Measurements from ENCODE around the gene LRP5.

LRP5 gene

DNA sequence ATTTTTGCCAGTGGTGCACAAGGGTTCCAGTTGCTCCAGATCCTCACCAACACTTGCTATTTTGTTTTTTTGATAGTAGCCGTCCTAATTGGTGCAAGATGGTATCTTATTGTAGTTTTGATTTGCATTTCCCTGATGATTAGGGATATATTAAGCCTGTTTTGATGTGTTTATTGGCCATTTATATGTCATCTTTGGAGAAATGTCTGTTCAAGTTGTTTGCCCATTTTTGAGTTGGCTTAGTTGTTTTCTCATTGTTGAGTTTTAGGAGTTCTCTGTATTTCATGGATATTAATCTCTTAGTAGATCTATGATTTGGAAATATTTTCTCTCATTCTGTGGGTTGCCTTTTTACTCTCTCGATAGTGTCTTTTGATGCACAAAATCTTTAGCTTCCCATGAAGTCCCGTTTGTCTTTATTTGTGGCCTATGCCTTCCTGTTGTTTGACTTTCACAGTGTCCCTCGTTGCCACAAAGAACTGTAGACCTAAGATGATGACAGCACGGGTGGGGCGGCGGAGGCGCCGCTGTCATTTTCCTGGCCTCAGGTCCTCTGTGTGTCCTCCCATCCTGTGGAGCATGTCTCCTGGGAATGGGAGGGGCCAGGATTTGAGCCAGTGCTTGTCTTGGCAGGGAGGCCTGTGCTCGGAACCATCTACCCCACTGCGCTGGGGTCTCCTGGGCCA, 33.5 kb downstream of the LRP5 start:
- H3K27me3 ChIP-seq (replicated peaks; ENCODE audit: control insufficient read depth, insufficient read depth, low read length, poor library complexity, severe bottlenecking) = no peaks in the 10 kb centered on the region
- no peak for DNase-seq
- H3K27ac ChIP-seq (ENCODE audit: insufficient read depth, low read length, poor library complexity, severe bottlenecking) = no peak overlapping the region
- no peaks in the 10 kb centered on the region for H3K36me3 ChIP-seq (ENCODE audit: control insufficient read depth, insufficient read depth, low read length)
- H3K4me3 ChIP-seq (ENCODE audit: insufficient read depth, low read depth, low read length, poor library complexity, severe bottlenecking) = no peak overlapping the region
- no peaks in the 10 kb centered on the region for H3K9me3 ChIP-seq (ENCODE audit: control insufficient read depth, low read length)
- H3K4me1 ChIP-seq (ENCODE audit: control insufficient read depth, insufficient read depth, low read length, poor library complexity, severe bottlenecking) = no peaks in the 10 kb centered on the region

- H3K27ac ChIP-seq (ENCODE audit: insufficient read depth, low read length, poor library complexity, severe bottlenecking) = no peak overlapping the region
- H3K27me3 ChIP-seq (replicated peaks; ENCODE audit: control insufficient read depth, insufficient read depth, low read length, poor library complexity, severe bottlenecking) = no peaks in the 10 kb centered on the region
- no peaks in the 10 kb centered on the region for H3K4me1 ChIP-seq (ENCODE audit: control insufficient read depth, insufficient read depth, low read length, poor library complexity, severe bottlenecking)
Observed at GRCh38 chr11:68346462-68346790, 34.0 kb downstream of the LRP5 start.

DNA sequence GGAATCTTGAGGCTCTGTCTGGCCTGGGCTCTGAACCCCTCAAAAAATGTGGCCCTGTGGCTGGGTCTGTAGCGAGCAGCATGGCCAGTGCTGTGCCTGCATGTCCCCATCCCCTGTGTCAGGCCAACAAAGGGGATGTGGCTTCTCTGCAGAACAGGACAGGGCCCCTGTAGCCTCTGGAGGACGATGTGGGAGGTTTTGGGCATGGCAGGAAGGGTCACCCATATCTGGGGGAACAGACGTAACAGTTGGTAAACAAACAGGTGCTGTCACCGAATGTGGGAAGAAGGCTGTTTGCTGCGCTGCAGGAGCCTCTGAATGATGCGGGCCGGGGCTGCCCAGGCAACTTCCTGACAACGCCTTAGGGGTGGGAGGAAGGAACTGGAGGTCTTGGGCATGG, 35.0 kb downstream of the LRP5 start:
- H3K36me3 ChIP-seq (ENCODE audit: control insufficient read depth, insufficient read depth, low read length) = no peaks in the 10 kb centered on the region
- H3K27me3 ChIP-seq (replicated peaks; ENCODE audit: control insufficient read depth, insufficient read depth, low read length, poor library complexity, severe bottlenecking) = no peaks in the 10 kb centered on the region
- no peak overlapping the region for H3K4me3 ChIP-seq (ENCODE audit: insufficient read depth, low read depth, low read length, poor library complexity, severe bottlenecking)
- no peak for DNase-seq
- H3K9me3 ChIP-seq (ENCODE audit: control insufficient read depth, low read length) = no peaks in the 10 kb centered on the region
- no peak overlapping the region for H3K27ac ChIP-seq (ENCODE audit: insufficient read depth, low read length, poor library complexity, severe bottlenecking)
- no peaks in the 10 kb centered on the region for H3K4me1 ChIP-seq (ENCODE audit: control insufficient read depth, insufficient read depth, low read length, poor library complexity, severe bottlenecking)

More at GRCh38 chr11:68346462-68346790, 34.0 kb downstream of the LRP5 start:
- Histone ChIP-seq H3K36me3 (ENCODE audit: control insufficient read depth, insufficient read depth, low read length) (no peaks in the 10 kb centered on the region), H3K9me3 (ENCODE audit: control insufficient read depth, low read length) (no peaks in the 10 kb centered on the region), H3K4me3 (ENCODE audit: insufficient read depth, low read depth, low read length, poor library complexity, severe bottlenecking) (no peak overlapping the region)
- DNase-seq = no peak

- H3K4me3 ChIP-seq (ENCODE audit: insufficient read depth, low read depth, low read length, poor library complexity, severe bottlenecking) = no peak overlapping the region
- no peaks in the 10 kb centered on the region for H3K9me3 ChIP-seq (ENCODE audit: control insufficient read depth, low read length)
- H3K4me1 ChIP-seq (ENCODE audit: control insufficient read depth, insufficient read depth, low read length, poor library complexity, severe bottlenecking) = no peaks in the 10 kb centered on the region
- H3K36me3 ChIP-seq (ENCODE audit: control insufficient read depth, insufficient read depth, low read length) = no peaks in the 10 kb centered on the region
- DNase-seq = no peak
- H3K27me3 ChIP-seq (replicated peaks; ENCODE audit: control insufficient read depth, insufficient read depth, low read length, poor library complexity, severe bottlenecking) = no peaks in the 10 kb centered on the region
- H3K27ac ChIP-seq (ENCODE audit: insufficient read depth, low read length, poor library complexity, severe bottlenecking) = no peak overlapping the region
Observed at GRCh38 chr11:68347841-68348240, 35.5 kb downstream of the LRP5 start.

- no peak overlapping the region for H3K4me3 ChIP-seq (ENCODE audit: insufficient read depth, low read depth, low read length, poor library complexity, severe bottlenecking)
- no peak for DNase-seq
- H3K27me3 ChIP-seq (replicated peaks; ENCODE audit: control insufficient read depth, insufficient read depth, low read length, poor library complexity, severe bottlenecking) = no peaks in the 10 kb centered on the region
- H3K9me3 ChIP-seq (ENCODE audit: control insufficient read depth, low read length) = no peaks in the 10 kb centered on the region
- H3K4me1 ChIP-seq (ENCODE audit: control insufficient read depth, insufficient read depth, low read length, poor library complexity, severe bottlenecking) = no peaks in the 10 kb centered on the region
- H3K27ac ChIP-seq (ENCODE audit: insufficient read depth, low read length, poor library complexity, severe bottlenecking) = no peak overlapping the region
- no peaks in the 10 kb centered on the region for H3K36me3 ChIP-seq (ENCODE audit: control insufficient read depth, insufficient read depth, low read length)
Observed at GRCh38 chr11:68349461-68350249, 37.3 kb downstream of the LRP5 start.

DNA sequence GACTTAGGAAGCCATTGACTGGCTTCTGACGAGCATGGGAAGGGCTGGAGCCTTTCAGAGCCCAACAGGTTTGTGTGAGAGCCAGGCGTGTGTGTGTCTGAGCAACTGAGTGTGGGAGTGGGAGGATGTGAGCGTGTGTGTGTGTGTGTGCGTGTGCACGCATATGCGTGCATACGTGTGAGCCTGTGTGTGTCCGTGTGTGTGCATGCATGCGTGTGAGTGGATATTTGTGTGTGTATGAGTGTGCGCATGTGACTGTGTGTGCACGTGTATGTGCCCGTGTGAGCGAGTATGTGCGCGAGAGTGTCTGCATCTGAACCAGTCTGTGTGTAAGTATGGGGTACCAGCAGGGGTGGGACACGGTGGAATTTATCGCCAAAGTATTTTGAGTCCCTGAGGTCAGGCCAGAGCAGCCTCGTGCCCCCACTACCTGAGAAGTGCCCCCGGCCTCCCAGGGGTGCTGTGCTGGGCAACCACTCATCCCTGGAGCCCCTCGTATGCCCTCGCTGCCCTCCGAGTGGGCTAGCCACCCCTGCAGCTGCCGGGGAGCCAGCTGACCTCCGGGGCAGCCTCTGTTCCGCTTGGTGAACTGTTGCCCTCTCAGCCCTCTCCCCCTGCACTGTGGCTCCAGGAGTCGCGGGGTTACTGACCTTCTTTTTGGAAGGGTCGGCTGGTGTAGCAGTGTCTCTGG, 38.5 kb downstream of the LRP5 start:
- H3K27ac ChIP-seq (ENCODE audit: insufficient read depth, low read length, poor library complexity, severe bottlenecking) = no peak overlapping the region
- no peaks in the 10 kb centered on the region for H3K27me3 ChIP-seq (replicated peaks; ENCODE audit: control insufficient read depth, insufficient read depth, low read length, poor library complexity, severe bottlenecking)
- no peak for DNase-seq
- H3K4me1 ChIP-seq (ENCODE audit: control insufficient read depth, insufficient read depth, low read length, poor library complexity, severe bottlenecking) = no peaks in the 10 kb centered on the region
- H3K9me3 ChIP-seq (ENCODE audit: control insufficient read depth, low read length) = no peaks in the 10 kb centered on the region
- no peak overlapping the region for H3K4me3 ChIP-seq (ENCODE audit: insufficient read depth, low read depth, low read length, poor library complexity, severe bottlenecking)
- no peaks in the 10 kb centered on the region for H3K36me3 ChIP-seq (ENCODE audit: control insufficient read depth, insufficient read depth, low read length)

- Histone ChIP-seq H3K27me3 (replicated peaks; ENCODE audit: control insufficient read depth, insufficient read depth, low read length, poor library complexity, severe bottlenecking) (no peaks in the 10 kb centered on the region), H3K27ac (ENCODE audit: insufficient read depth, low read length, poor library complexity, severe bottlenecking) (no peak overlapping the region)
- no peak for DNase-seq
Observed at GRCh38 chr11:68351450-68352275, 39.3 kb downstream of the LRP5 start.

GRCh38 chr11:68352591-68352990, 40.2 kb downstream of the LRP5 start:
- Histone ChIP-seq H3K4me3 (ENCODE audit: insufficient read depth, low read depth, low read length, poor library complexity, severe bottlenecking) (no peak overlapping the region), H3K27ac (ENCODE audit: insufficient read depth, low read length, poor library complexity, severe bottlenecking) (no peak overlapping the region), H3K27me3 (replicated peaks; ENCODE audit: control insufficient read depth, insufficient read depth, low read length, poor library complexity, severe bottlenecking) (no peaks in the 10 kb centered on the region), H3K4me1 (ENCODE audit: control insufficient read depth, insufficient read depth, low read length, poor library complexity, severe bottlenecking) (no peaks in the 10 kb centered on the region), H3K36me3 (ENCODE audit: control insufficient read depth, insufficient read depth, low read length) (no peaks in the 10 kb centered on the region), H3K9me3 (ENCODE audit: control insufficient read depth, low read length) (no peaks in the 10 kb centered on the region)
- no peak for DNase-seq

More at GRCh38 chr11:68351450-68352275, 39.3 kb downstream of the LRP5 start:
- no peaks in the 10 kb centered on the region for H3K36me3 ChIP-seq (ENCODE audit: control insufficient read depth, insufficient read depth, low read length)
- no peaks in the 10 kb centered on the region for H3K9me3 ChIP-seq (ENCODE audit: control insufficient read depth, low read length)
- H3K4me3 ChIP-seq (ENCODE audit: insufficient read depth, low read depth, low read length, poor library complexity, severe bottlenecking) = no peak overlapping the region
- no peaks in the 10 kb centered on the region for H3K4me1 ChIP-seq (ENCODE audit: control insufficient read depth, insufficient read depth, low read length, poor library complexity, severe bottlenecking)

DNA sequence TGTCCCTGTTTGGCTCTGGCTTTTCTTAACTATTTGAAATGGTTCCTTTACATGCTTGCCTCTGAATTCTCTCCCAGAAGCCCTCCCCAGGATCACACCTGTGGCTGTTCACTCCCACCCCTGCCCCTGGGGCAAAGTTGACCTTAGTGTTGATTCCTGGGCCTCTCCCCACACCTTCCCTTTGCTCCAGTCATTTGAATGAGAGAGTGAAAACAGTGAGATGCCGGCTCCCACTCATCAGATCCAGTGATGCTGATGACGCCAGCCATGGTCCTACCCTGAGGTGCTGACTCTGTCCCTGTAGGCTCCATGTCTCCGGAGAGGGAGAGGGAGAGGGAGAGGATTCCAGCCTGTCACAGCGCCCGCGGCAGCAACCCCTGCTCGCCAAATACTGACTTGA, 40.7 kb downstream of the LRP5 start:
- H3K27me3 ChIP-seq (replicated peaks; ENCODE audit: control insufficient read depth, insufficient read depth, low read length, poor library complexity, severe bottlenecking) = no peaks in the 10 kb centered on the region
- H3K36me3 ChIP-seq (ENCODE audit: control insufficient read depth, insufficient read depth, low read length) = no peaks in the 10 kb centered on the region
- DNase-seq = no peak
- H3K27ac ChIP-seq (ENCODE audit: insufficient read depth, low read length, poor library complexity, severe bottlenecking) = no peak overlapping the region
- H3K4me1 ChIP-seq (ENCODE audit: control insufficient read depth, insufficient read depth, low read length, poor library complexity, severe bottlenecking) = no peaks in the 10 kb centered on the region
- H3K9me3 ChIP-seq (ENCODE audit: control insufficient read depth, low read length) = no peaks in the 10 kb centered on the region
- H3K4me3 ChIP-seq (ENCODE audit: insufficient read depth, low read depth, low read length, poor library complexity, severe bottlenecking) = no peak overlapping the region

All from effector memory CD4-positive, alpha-beta T cell (primary cell).